ENCODE results near the gene TMEM50A.
A peak's percentile ranks its signal among the peaks of the same experiment; 100 is the strongest.
"Not testable (repeated sequence)": the region's sequence is repeated elsewhere in the genome, so short reads cannot be mapped to it uniquely, and the experiment has no call there.

The TMEM50A gene

GRCh38 chr1:25336922-25337354, 1.2 kb upstream of the TMEM50A start:
- DNase-seq, result peak in 1 of 51 donors; percentile 1

GRCh38 chr1:25337483-25338187, 499 bp upstream of the TMEM50A start:
- peak in 5 of 51 donors; percentile 23 to 52 (median 36) for DNase-seq

- no peak for DNase-seq
Observed at GRCh38 chr1:25338986-25339385, 852 bp downstream of the TMEM50A start.

- DNase-seq, result no peak
Observed at GRCh38 chr1:25341746-25342145, 3.6 kb downstream of the TMEM50A start.

- no peak for DNase-seq
Observed at GRCh38 chr1:25342846-25343245, 4.7 kb downstream of the TMEM50A start.

- no peak for DNase-seq
Observed at GRCh38 chr1:25343872-25344271, 5.7 kb downstream of the TMEM50A start.

- DNase-seq, result no peak
Observed at GRCh38 chr1:25347556-25347955, 9.4 kb downstream of the TMEM50A start.

- no peak for DNase-seq
Observed at GRCh38 chr1:25349606-25350005, 11.5 kb downstream of the TMEM50A start.

GRCh38 chr1:25355841-25356395, 17.8 kb downstream of the TMEM50A start:
- DNase-seq, result no peak

- no peak for DNase-seq
Observed at GRCh38 chr1:25356441-25356840, 18.3 kb downstream of the TMEM50A start.

GRCh38 chr1:25356848-25357247, 18.7 kb downstream of the TMEM50A start:
- DNase-seq, result peak in 1 of 51 donors; percentile 26

- DNase-seq, result no peak
Observed at GRCh38 chr1:25360596-25361581, 22.8 kb downstream of the TMEM50A start.

- DNase-seq, result no peak
Observed at GRCh38 chr1:25361901-25362300, 23.8 kb downstream of the TMEM50A start.

GRCh38 chr1:25362634-25363559, 24.8 kb downstream of the TMEM50A start:
- not testable (repeated sequence) for DNase-seq

- DNase-seq, result no peak
Observed at GRCh38 chr1:25369241-25369640, 31.1 kb downstream of the TMEM50A start.

- DNase-seq, result not testable (repeated sequence)
Observed at GRCh38 chr1:25369691-25370271, 31.6 kb downstream of the TMEM50A start.

GRCh38 chr1:25371757-25372156, 33.6 kb downstream of the TMEM50A start:
- peak in 1 of 51 donors; percentile 7 for DNase-seq

- DNase-seq, result not testable (repeated sequence)
Observed at GRCh38 chr1:25378367-25378766, 40.2 kb downstream of the TMEM50A start.

GRCh38 chr1:25382543-25382942, 44.4 kb downstream of the TMEM50A start:
- not testable (repeated sequence) for DNase-seq

- not testable (repeated sequence) for DNase-seq
Observed at GRCh38 chr1:25383090-25383489, 45.0 kb downstream of the TMEM50A start.

Measured in hypothalamus (tissue), 51 donors.